Muscle layer of duodenum (tissue), 2 donors: ENCODE data around the gene KLC3.

Experiments used
- H3K27ac ChIP-seq: one replicate; pipeline ENCODE4 v1.7.0; 2013; ENCODE audit warnings: mild to moderate bottlenecking, low read length
- H3K27me3 ChIP-seq: one replicate; pipeline ENCODE4 v1.7.0; 2013; ENCODE audit warnings: low read depth, mild to moderate bottlenecking, control low read depth, low read length
- H3K36me3 ChIP-seq, 2 donors: one replicate each; pipeline ENCODE4 v1.7.0; 2013; ENCODE audit warnings: low read length in 2 of 2, control low read depth in 1 of 2, mild to moderate bottlenecking in 1 of 2; ENCODE audit not compliant: insufficient read depth in 2 of 2, control insufficient read depth in 1 of 2
- H3K4me1 ChIP-seq, 2 donors: one replicate each; pipeline ENCODE4 v1.7.0; 2013; ENCODE audit warnings: low read length in 2 of 2, mild to moderate bottlenecking in 2 of 2, control low read depth in 1 of 2, moderate library complexity in 1 of 2; ENCODE audit not compliant: insufficient read depth in 2 of 2, control insufficient read depth in 1 of 2
- H3K4me3 ChIP-seq, 2 donors: one replicate each; pipeline ENCODE4 v1.7.0; 2013; ENCODE audit warnings: low read length in 2 of 2, low read depth in 1 of 2, mild to moderate bottlenecking in 1 of 2
- H3K9me3 ChIP-seq, 2 donors: one replicate each; pipeline ENCODE4 v1.7.0; 2013; ENCODE audit warnings: low read length in 2 of 2, control low read depth in 1 of 2, mild to moderate bottlenecking in 1 of 2; ENCODE audit not compliant: control insufficient read depth in 1 of 2
- donor health status: healthy.

The KLC3 gene

DNA sequence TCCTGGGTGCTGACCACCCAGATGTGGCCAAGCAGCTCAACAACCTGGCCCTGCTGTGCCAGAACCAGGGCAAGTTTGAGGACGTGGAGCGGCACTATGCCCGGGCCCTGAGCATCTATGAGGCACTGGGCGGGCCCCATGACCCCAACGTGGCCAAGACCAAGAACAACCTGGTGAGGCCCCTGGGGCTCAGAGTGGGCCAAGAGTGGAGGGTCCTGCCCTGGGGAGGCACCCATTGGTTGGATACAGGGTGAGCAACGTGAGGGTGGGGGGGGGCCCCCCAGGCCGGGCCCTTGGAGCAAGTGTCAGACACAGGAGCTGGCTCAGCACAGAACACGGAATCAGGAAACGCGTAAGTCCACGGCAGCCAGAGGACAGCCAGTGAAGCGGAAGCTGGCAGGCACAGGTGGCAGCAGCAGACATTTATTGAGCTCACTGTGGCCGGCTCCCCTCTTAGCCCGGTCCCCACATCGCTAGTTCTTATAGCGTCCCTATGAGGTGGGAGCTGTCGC is 8.9 kb downstream of the KLC3 start:
- Histone ChIP-seq H3K36me3 (peaks cover 8 to 33% of the 10 kb centered on the region in 2 donors), H3K27ac (no peak overlapping the region), H3K9me3 (no peaks in the 10 kb centered on the region), H3K27me3 (no peaks in the 10 kb centered on the region), H3K4me3 (no peak overlapping the region), H3K4me1 (no peaks in the 10 kb centered on the region)

DNA sequence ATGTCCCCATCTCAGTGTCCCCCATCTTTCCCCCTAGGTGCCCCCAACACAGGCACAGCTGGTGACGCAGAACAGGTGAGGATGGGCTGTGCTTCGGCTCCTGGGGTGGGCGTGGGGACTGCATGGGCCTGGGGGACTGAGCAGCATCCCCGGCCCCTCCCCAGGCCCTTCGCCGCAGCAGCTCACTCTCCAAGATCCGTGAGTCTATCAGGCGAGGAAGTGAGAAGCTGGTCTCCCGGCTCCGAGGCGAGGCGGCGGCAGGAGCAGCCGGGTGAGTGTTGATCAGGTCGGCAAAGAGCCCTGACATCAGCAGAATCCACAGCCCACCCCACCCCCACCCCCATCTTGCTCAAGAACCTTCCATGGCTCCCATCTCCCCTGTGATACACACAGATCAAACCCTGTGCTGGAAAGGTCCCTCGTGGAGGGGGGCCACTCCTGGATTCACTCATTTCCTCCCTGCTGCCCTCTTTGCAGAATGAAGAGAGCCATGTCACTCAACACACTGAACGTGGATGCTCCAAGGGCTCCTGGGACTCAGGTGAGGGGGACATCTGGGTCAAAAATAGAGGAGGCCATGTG is 10.0 kb downstream of the KLC3 start:
- peaks cover 8 to 44% of the 10 kb centered on the region in 2 donors for H3K36me3 ChIP-seq
- H3K9me3 ChIP-seq, result no peaks in the 10 kb centered on the region
- no peaks in the 10 kb centered on the region for H3K4me1 ChIP-seq

DNA sequence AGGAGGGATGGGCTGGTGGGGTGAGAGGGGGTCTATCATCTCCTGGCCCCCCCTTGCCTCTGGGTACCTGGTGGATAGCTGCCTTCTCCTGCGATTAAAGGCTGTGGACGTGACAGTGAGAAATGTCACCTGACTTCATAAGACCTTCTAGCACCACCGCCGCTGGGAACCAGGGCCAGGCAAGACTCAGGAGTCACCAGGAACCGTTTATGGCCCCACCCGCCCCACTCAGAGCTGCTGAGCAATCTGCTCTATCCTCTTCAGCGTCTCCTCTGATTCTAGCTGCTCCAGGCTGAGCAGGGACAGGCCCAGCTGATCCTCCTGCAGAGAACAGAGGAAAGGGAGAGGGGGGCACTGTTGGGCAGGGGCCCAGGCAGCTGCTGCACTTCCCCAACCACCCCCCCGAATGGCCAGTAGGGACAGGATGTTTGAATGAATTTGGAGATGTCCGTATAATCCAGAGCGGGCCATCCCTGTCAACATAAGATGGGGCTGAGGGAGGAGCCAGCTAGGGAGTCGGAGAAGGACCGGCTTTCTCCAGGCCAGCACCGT is 10.9 kb downstream of the KLC3 start:
- Histone ChIP-seq H3K4me3 (no peak overlapping the region), H3K36me3 (peaks cover 8 to 44% of the 10 kb centered on the region in 2 donors), H3K4me1 (no peaks in the 10 kb centered on the region), H3K27ac (no peak overlapping the region), H3K27me3 (no peaks in the 10 kb centered on the region), H3K9me3 (no peaks in the 10 kb centered on the region)

More for the DNA sequence above, 10.0 kb downstream of the KLC3 start:
- no peaks in the 10 kb centered on the region for H3K27me3 ChIP-seq
- H3K27ac ChIP-seq, result no peak overlapping the region
- H3K4me3 ChIP-seq, result no peak overlapping the region

DNA sequence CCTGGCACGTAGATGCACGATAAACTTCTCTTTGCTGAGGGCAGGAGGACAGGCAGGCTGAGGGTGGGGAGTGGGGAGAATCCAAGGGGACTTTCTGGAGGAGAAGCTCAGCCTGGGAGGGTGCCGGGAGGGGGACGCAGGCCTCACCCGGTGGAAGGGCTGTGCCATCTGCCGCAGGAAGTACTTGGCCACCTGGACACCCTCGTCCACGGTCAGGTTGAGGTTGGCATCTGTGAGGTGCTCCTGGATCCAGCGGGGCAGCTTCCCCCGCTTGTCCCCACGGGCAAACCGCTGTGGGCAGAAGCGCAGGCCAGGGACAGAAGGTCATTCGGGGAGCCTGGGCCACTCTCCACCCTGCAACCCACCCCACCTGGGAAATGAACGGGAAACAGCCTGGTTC is 11.5 kb downstream of the KLC3 start:
- H3K9me3 ChIP-seq, result no peaks in the 10 kb centered on the region
- H3K36me3 ChIP-seq, result peaks cover 11 to 49% of the 10 kb centered on the region in 2 donors
- no peaks in the 10 kb centered on the region for H3K27me3 ChIP-seq
- H3K27ac ChIP-seq, result no peak overlapping the region
- no peaks in the 10 kb centered on the region for H3K4me1 ChIP-seq
- no peak overlapping the region for H3K4me3 ChIP-seq

DNA sequence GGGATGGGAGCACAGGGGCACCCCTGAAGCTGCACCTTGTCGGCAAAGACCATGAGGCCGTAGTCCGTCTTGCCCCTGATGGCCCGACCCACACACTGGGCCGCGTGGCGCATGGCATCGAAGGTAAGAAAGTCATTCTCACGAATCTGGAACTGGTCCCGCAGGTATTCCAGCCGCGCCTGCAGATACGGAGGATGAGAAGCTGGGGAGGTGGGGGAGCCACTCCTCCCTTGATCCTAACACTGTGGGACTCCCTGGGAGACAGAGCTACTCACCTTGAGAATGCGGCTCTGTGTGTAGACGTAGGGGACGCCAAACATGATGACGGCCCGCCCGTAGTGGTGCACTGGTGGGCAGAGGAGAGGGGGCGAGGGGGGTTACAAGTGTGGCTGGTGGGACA is 11.9 kb downstream of the KLC3 start:
- H3K27ac ChIP-seq, result no peak overlapping the region
- H3K4me1 ChIP-seq, result no peaks in the 10 kb centered on the region
- no peaks in the 10 kb centered on the region for H3K27me3 ChIP-seq
- peaks cover 11 to 51% of the 10 kb centered on the region in 2 donors for H3K36me3 ChIP-seq
- H3K9me3 ChIP-seq, result no peaks in the 10 kb centered on the region
- no peak overlapping the region for H3K4me3 ChIP-seq

DNA sequence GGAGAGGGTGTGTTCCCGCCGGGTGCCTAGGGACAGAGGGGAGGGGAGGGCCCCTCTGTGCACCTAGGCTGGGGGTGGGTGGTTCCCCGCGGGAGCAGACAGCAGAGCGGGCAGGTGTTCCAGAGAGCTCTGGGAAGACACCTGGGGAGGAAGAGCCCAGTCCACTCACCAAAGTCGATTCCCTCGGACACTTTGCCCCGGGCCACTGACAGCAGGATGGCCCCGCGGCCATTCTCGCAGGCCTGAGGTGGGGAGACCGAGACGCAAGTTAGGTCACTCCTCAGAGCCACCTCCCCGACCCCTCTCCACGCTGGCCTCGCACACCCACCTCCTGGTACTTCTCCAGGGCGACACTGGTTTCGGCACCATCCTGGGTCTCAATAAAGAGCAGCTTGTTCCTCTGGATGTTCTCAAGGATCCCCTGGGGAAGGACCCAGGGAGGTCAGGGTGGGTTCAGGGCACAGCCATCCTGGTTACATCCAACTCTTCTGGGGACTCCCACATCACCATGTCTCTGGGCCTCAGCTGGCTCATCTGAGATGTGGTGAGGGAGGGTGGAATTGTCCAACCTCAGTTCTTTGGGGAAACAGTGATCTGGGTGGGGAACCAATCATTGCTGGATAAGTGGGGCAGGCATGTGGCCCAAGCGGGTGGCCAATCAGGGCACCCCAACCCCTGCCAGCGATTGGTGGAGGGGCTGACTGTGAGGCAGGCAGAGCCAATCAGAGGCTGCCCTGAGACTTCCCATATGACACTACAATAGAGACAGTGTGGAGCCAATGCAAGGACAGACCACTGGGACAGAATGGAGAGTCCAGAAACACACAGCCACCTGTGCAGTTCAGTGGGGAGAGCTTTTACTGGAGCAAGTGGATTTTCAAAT is 12.6 kb downstream of the KLC3 start:
- H3K9me3 ChIP-seq, result no peaks in the 10 kb centered on the region
- H3K4me3 ChIP-seq, result no peak overlapping the region
- peaks cover 11 to 54% of the 10 kb centered on the region in 2 donors for H3K36me3 ChIP-seq
- H3K27ac ChIP-seq, result no peak overlapping the region
- no peaks in the 10 kb centered on the region for H3K4me1 ChIP-seq
- no peaks in the 10 kb centered on the region for H3K27me3 ChIP-seq

DNA sequence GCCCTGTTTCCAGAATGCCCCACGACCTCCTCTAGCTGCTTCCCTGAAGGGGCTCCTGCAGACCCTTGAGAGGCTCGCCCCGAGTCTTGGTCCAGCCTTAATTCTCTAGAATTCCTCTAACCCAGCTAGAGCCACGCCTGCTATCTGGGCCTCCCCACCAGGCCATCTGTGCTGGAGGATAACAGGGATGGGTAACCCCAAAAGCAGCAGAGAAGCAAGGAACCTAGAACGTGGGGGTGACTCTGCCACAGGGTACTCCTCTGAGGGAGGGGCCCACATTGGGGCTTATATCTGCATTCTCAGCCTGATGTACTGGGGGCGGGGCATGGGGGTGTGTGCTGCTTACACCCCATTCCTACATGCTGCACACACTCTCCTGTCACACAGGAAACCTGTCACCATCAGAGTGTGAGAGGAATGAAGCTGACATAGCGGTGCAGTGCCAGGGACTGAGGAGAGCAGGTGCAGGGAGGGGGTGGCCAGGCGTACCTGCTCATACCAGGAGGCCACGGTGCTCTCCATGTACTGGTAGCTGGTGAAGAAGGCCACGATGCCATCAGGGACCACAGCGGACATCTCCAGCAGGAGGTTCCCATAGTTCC is 13.8 kb downstream of the KLC3 start:
- H3K4me1 ChIP-seq, result no peaks in the 10 kb centered on the region
- no peak overlapping the region for H3K27ac ChIP-seq
- peaks cover 17 to 59% of the 10 kb centered on the region in 2 donors for H3K36me3 ChIP-seq
- no peaks in the 10 kb centered on the region for H3K9me3 ChIP-seq
- H3K4me3 ChIP-seq, result no peak overlapping the region
- no peaks in the 10 kb centered on the region for H3K27me3 ChIP-seq

DNA sequence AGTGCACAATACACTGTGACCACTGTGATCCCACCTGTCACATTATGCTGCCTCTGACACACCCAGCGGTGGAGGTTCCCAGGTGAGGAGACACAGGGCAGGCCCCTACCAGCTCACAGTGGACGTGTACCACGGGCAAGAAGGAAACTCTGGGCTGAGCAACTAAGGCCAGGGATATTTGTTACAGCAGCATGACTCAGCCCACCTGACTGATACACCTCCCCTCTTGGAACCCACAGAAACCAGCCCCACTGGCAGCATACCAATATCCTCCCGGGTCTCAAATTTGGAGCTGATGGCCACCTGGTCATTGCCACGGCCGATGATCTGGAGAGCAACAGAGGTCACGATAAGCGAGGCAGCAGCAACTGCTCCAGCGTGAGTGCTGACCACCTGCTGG is 14.9 kb downstream of the KLC3 start:
- no peak overlapping the region for H3K4me3 ChIP-seq
- no peak overlapping the region for H3K27ac ChIP-seq
- no peaks in the 10 kb centered on the region for H3K9me3 ChIP-seq
- no peaks in the 10 kb centered on the region for H3K27me3 ChIP-seq
- peaks cover 17 to 59% of the 10 kb centered on the region in 2 donors for H3K36me3 ChIP-seq
- no peaks in the 10 kb centered on the region for H3K4me1 ChIP-seq

DNA sequence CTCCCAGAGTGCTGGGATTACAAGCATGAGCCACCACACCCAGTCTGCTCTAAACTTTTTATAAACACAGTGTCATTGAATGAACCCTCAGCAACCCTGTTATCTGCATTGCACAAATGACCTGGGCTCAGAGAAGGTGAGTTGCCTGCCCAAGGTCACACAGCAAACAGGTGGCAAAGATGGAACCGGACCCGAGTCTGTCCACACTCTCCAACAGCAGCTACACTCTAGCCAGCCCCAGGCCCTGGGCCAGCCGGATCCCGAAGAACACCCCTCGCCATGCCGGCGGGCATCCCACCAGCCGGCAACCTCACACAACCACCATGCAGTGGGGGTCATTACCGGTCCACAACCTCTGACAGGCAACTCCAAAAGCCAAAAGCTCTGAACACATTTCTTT is 15.4 kb downstream of the KLC3 start:
- Histone ChIP-seq H3K9me3 (no peaks in the 10 kb centered on the region), H3K27me3 (no peaks in the 10 kb centered on the region), H3K4me1 (no peaks in the 10 kb centered on the region), H3K36me3 (peaks cover 17 to 59% of the 10 kb centered on the region in 2 donors), H3K4me3 (no peak overlapping the region), H3K27ac (no peak overlapping the region)

DNA sequence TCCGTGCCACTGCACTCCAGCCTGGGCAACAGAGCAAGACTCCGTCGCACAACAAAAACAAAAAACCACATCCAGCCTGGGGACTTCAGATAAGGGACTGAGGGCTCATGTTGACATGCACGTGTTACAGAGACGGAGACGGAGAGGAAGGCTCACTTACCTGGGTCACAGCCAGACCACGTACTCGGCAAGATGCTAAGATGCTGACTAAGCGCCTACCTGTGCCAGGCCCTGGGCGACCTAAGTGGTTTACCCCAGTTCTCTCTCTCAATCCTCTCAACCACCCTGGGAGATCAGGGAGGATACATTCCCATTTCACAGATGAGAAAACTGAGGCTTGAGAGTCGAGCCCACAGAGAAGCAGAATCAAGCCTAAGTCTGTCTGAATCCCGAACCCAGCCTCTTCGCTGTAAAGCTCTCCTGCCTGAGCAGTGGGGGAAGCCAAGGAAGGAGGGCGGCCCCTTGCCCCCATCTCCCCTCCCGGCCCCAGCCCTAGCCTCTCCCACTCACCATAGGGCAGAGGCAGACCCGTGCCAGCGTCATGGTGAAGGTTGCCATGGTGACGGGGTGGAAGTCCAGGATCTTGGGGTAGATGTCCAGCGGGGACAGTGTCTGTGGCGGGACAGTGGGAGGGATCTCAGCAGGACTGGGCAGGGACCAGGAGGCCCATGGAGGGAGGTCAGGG is 16.4 kb downstream of the KLC3 start:
- H3K9me3 ChIP-seq, result no peaks in the 10 kb centered on the region
- no peaks in the 10 kb centered on the region for H3K27me3 ChIP-seq
- no peak overlapping the region for H3K27ac ChIP-seq
- H3K36me3 ChIP-seq, result peaks cover 17 to 58% of the 10 kb centered on the region in 2 donors
- no peak overlapping the region for H3K4me3 ChIP-seq
- no peaks in the 10 kb centered on the region for H3K4me1 ChIP-seq

DNA sequence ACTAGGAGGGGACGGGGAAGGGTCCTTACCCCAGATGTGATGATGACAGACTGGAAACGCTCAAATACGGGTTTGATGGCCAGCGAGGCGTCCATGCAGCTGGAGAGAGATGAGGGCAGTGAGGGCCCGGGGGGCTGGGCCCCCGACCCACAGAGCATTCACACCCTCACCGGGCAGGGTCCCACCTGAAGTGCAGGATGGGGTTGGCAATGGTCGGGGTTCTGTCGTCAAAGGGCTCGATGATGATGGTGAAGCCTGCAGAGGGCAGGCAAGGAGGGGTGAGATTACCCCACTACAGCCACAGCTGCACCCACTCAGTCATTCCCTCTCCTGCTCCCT is 16.9 kb downstream of the KLC3 start:
- peaks cover 19 to 56% of the 10 kb centered on the region in 2 donors for H3K36me3 ChIP-seq
- no peaks in the 10 kb centered on the region for H3K4me1 ChIP-seq

More for the DNA sequence above, 16.9 kb downstream of the KLC3 start:
- H3K27ac ChIP-seq, result no peak overlapping the region
- H3K27me3 ChIP-seq, result no peaks in the 10 kb centered on the region
- no peaks in the 10 kb centered on the region for H3K9me3 ChIP-seq
- H3K4me3 ChIP-seq, result no peak overlapping the region
